Osteoblast (primary cell): ENCODE results near the gene SHISA8. TPM values are rescaled to one million over a fixed set of nuclear protein-coding genes. Genes with fewer than 3 reads are reported as not detected.

Experiments
- DNase-seq: peaks from one replicate; pipeline ENCODE4 v3.0.0; 2011; ENCODE audit warnings: low spot score, mixed read lengths; ENCODE audit not compliant: insufficient read length; ENCODE audit errors: missing footprints
- H2AFZ ChIP-seq: 2 replicates; pipeline ENCODE4 v1.6.0; 2011; ENCODE audit warnings: mild to moderate bottlenecking, low read length
- H3K27ac ChIP-seq: 2 replicates; pipeline ENCODE4 v1.5.1; 2011; ENCODE audit warnings: mild to moderate bottlenecking, low read depth, low read length, moderate library complexity
- H3K27me3 ChIP-seq: 2 replicates; pipeline ENCODE4 v1.6.0; 2012; ENCODE audit warnings: mild to moderate bottlenecking, control low read depth, inconsistent platforms, low read length, moderate library complexity; ENCODE audit not compliant: insufficient read depth
- H3K36me3 ChIP-seq: 2 replicates; pipeline ENCODE4 v1.5.1; 2011; ENCODE audit warnings: mild to moderate bottlenecking, low read length, control low read depth, moderate library complexity; ENCODE audit not compliant: insufficient read depth
- H3K4me1 ChIP-seq: 2 replicates; pipeline ENCODE4 v1.5.1; 2011; ENCODE audit warnings: mild to moderate bottlenecking, low read length, control low read depth, moderate library complexity; ENCODE audit not compliant: insufficient read depth
- H3K4me2 ChIP-seq: 2 replicates; pipeline ENCODE4 v1.6.0; 2011; ENCODE audit warnings: mild to moderate bottlenecking, low read length; ENCODE audit not compliant: insufficient read depth
- H3K4me3 ChIP-seq: fragments of 200-600 bp; sonication (generic); 3 replicates; pipeline ENCODE4 v1.5.1; 2012; ENCODE audit warnings: mild to moderate bottlenecking, low read length, inconsistent platforms; ENCODE audit not compliant: insufficient read depth
- H3K79me2 ChIP-seq: 2 replicates; pipeline ENCODE4 v1.6.0; 2012; ENCODE audit warnings: mild to moderate bottlenecking, low read length, control low read depth, inconsistent platforms; ENCODE audit not compliant: insufficient read depth
- H3K9me3 ChIP-seq: 2 replicates; pipeline ENCODE4 v1.5.1; 2011; ENCODE audit warnings: low read depth, low read length, control low read depth
- H4K20me1 ChIP-seq: 2 replicates; pipeline ENCODE4 v1.6.0; 2012; ENCODE audit warnings: mild to moderate bottlenecking, low read length, control low read depth; ENCODE audit not compliant: insufficient read depth
- CTCF ChIP-seq: IDR thresholded peaks from 2 replicates; pipeline ENCODE4 v1.5.1; 2011; ENCODE audit warnings: mild to moderate bottlenecking, low read depth, low read length, moderate library complexity; ENCODE audit errors: extremely low read depth
- total RNA-seq: library from RNA; depleted of rRNA; stranded (reverse); fragments of >200 nt; gene quantifications from 2 replicates; pipeline ENCODE4 v1.2.3, GENCODE V29; 2012

SHISA8 gene
- total RNA-seq, 1 donor, result not detected

GRCh38 chr22:41931701-41932269 is 16.9 kb upstream of the SHISA8 start:
- no peaks in the 10 kb centered on the region for H4K20me1 ChIP-seq
- no peaks in the 10 kb centered on the region for H3K9me3 ChIP-seq
- no peak overlapping the region for H3K27ac ChIP-seq
- DNase-seq, result peak; percentile 69
- H3K4me3 ChIP-seq, result no peak overlapping the region
- no peak overlapping the region for H2AFZ ChIP-seq
- no peaks in the 10 kb centered on the region for H3K4me1 ChIP-seq
- no peaks in the 10 kb centered on the region for H3K79me2 ChIP-seq
- H3K36me3 ChIP-seq, result no peaks in the 10 kb centered on the region
- H3K27me3 ChIP-seq, result no peaks in the 10 kb centered on the region
- TF ChIP-seq CTCF, result no peak
- H3K4me2 ChIP-seq, result no peak overlapping the region

- TF ChIP-seq CTCF, result no peak
- DNase-seq, result no peak
- Histone ChIP-seq H3K36me3 (no peaks in the 10 kb centered on the region), H3K4me2 (no peak overlapping the region), H3K27ac (no peak overlapping the region), H3K4me1 (no peaks in the 10 kb centered on the region), H2AFZ (no peak overlapping the region), H3K79me2 (no peaks in the 10 kb centered on the region), H4K20me1 (no peaks in the 10 kb centered on the region), H3K4me3 (no peak overlapping the region), H3K27me3 (peaks cover 9% of the 10 kb centered on the region), H3K9me3 (no peaks in the 10 kb centered on the region)
Measured at GRCh38 chr22:41929418-41929810, 14.5 kb upstream of the SHISA8 start.

GRCh38 chr22:41928593-41929417 is 13.9 kb upstream of the SHISA8 start:
- H3K79me2 ChIP-seq, result no peaks in the 10 kb centered on the region
- peak; percentile 74 for DNase-seq
- no peak overlapping the region for H3K4me3 ChIP-seq
- no peaks in the 10 kb centered on the region for H3K36me3 ChIP-seq
- no peak overlapping the region for H3K4me2 ChIP-seq
- H3K9me3 ChIP-seq, result no peaks in the 10 kb centered on the region
- no peak for TF ChIP-seq CTCF
- H3K4me1 ChIP-seq, result no peaks in the 10 kb centered on the region
- no peaks in the 10 kb centered on the region for H4K20me1 ChIP-seq
- no peak overlapping the region for H2AFZ ChIP-seq
- peaks cover 9% of the 10 kb centered on the region for H3K27me3 ChIP-seq
- H3K27ac ChIP-seq, result no peak overlapping the region

- H3K27me3 ChIP-seq, result peaks cover 9% of the 10 kb centered on the region
- no peaks in the 10 kb centered on the region for H3K4me1 ChIP-seq
- no peak overlapping the region for H3K4me2 ChIP-seq
- DNase-seq, result peak; percentile 73
- H3K36me3 ChIP-seq, result no peaks in the 10 kb centered on the region
- H2AFZ ChIP-seq, result no peak overlapping the region
- no peaks in the 10 kb centered on the region for H3K79me2 ChIP-seq
- H4K20me1 ChIP-seq, result no peaks in the 10 kb centered on the region
- H3K9me3 ChIP-seq, result no peaks in the 10 kb centered on the region
- no peak overlapping the region for H3K4me3 ChIP-seq
- H3K27ac ChIP-seq, result no peak overlapping the region
- no peak for TF ChIP-seq CTCF
Measured at GRCh38 chr22:41927813-41928212, 12.9 kb upstream of the SHISA8 start.
